Pons (tissue), 1 donor: ENCODE measurements around the gene MAFG.
A peak's percentile ranks its signal among the peaks of the same experiment; 100 is the strongest.
"Not testable (repeated sequence)": the region's sequence is repeated elsewhere in the genome, so short reads cannot be mapped to it uniquely, and the experiment has no call there.

Experiments used
- DNase-seq: peaks from one replicate; pipeline ENCODE4 v3.0.0-alpha.2; 2016; ENCODE audit warnings: low spot score

MAFG gene

GRCh38 chr17:81923302-81924260 lies 4.0 kb downstream of the MAFG start:
- no peak for DNase-seq

- no peak for DNase-seq
Observed at GRCh38 chr17:81922566-81923301, 4.8 kb downstream of the MAFG start.

- no peak for DNase-seq
Observed at GRCh38 chr17:81921996-81922565, 5.5 kb downstream of the MAFG start.

- DNase-seq: no peak
Observed at GRCh38 chr17:81921537-81921862, 6.0 kb downstream of the MAFG start.

GRCh38 chr17:81920612-81921536 lies 6.7 kb downstream of the MAFG start:
- no peak for DNase-seq

- no peak for DNase-seq
Observed at GRCh38 chr17:81918832-81919545, 8.5 kb downstream of the MAFG start.

- DNase-seq: not testable (repeated sequence)
Observed at GRCh38 chr17:81918333-81918669, 9.2 kb downstream of the MAFG start.

- peak; percentile 73 for DNase-seq
Observed at GRCh38 chr17:81917565-81918332, 9.8 kb downstream of the MAFG start, which contains the start of gene SIRT7. Gene SIRT7 (minus strand): TSS chr17:81918176. CDS start chr17:81918131, 45 bp downstream.

GRCh38 chr17:81916234-81917001 lies 11.1 kb downstream of the MAFG start:
- DNase-seq: no peak

GRCh38 chr17:81915331-81915730 lies 12.2 kb downstream of the MAFG start:
- DNase-seq: no peak

GRCh38 chr17:81914103-81914850 lies 13.3 kb downstream of the MAFG start:
- DNase-seq: no peak

GRCh38 chr17:81913394-81914102 lies 14.0 kb downstream of the MAFG start:
- no peak for DNase-seq

- no peak for DNase-seq
Observed at GRCh38 chr17:81912441-81913309, 14.9 kb downstream of the MAFG start.

GRCh38 chr17:81911969-81912368 lies 15.6 kb downstream of the MAFG start:
- DNase-seq: no peak

- DNase-seq: peak; percentile 87
Observed at GRCh38 chr17:81911277-81911961, 16.1 kb downstream of the MAFG start, which contains the start of gene PCYT2. Gene PCYT2 (minus strand): TSS chr17:81911399. CDS start chr17:81911355, 44 bp downstream.

GRCh38 chr17:81910840-81911276 lies 16.7 kb downstream of the MAFG start:
- no peak for DNase-seq
